Esophagus squamous epithelium (tissue), 4 donors: ENCODE measurements around the gene SPG11.

Experiments
- POLR2A ChIP-seq, 4 donors: fragments of 450-650 bp; IDR thresholded peaks; one replicate each; pipeline ENCODE4 v1.6.1; 2017; ENCODE audit warnings: antibody characterized with exemption in 4 of 4, mild to moderate bottlenecking in 4 of 4, moderate library complexity in 3 of 4
- TF ChIP-seq, protein P1 (sequence below), 6 experiments: fragments of 450-650 bp in 4 of 6; fragments of 200-600 bp in 2 of 6; sonication (generic) in 2 of 6; IDR thresholded peaks; one replicate each; pipeline ENCODE4 v1.5.1; 2016 to 2019; ENCODE audit warnings: antibody characterized with exemption in 6 of 6, mild to moderate bottlenecking in 4 of 6, moderate library complexity in 4 of 6

DNA sequence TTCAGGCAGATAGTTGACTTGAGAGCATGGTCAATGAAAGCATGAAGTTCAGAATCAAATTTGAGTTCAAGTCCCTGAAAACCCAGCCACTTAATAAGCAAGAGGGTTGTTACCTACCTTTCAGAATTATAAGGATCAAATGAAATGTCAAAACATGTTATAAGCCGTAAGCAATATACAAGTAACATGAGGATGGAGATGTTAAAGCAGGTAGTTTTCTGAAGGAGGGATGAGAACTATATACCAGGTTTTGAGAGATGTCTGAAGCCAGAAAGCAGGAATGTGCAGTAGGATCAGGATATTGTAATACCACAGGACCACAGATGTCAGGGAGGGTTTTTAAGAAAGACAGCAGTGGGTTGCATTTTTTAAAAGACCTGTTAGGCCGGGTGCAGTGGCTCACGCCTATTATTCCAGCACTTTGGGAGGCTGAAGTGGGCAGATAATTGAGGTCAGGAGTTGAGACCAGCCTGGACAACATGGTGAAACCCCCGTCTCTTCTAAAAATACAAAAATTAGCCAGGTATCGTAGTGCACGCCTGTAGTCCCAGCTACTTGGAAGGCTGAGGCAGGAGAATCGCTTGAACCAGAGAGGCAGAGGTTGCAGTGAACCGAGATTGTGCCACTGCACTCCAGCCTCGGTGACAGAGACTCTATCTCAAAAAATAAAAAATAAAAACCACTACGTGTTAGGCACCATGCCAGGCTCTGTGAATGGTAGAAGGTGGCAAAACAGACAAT lies 133.4 kb downstream of the SPG11 start:
- TF ChIP-seq, protein P1, sequence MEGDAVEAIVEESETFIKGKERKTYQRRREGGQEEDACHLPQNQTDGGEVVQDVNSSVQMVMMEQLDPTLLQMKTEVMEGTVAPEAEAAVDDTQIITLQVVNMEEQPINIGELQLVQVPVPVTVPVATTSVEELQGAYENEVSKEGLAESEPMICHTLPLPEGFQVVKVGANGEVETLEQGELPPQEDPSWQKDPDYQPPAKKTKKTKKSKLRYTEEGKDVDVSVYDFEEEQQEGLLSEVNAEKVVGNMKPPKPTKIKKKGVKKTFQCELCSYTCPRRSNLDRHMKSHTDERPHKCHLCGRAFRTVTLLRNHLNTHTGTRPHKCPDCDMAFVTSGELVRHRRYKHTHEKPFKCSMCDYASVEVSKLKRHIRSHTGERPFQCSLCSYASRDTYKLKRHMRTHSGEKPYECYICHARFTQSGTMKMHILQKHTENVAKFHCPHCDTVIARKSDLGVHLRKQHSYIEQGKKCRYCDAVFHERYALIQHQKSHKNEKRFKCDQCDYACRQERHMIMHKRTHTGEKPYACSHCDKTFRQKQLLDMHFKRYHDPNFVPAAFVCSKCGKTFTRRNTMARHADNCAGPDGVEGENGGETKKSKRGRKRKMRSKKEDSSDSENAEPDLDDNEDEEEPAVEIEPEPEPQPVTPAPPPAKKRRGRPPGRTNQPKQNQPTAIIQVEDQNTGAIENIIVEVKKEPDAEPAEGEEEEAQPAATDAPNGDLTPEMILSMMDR (IDR thresholded peaks at IDR 0.05), result no peak
- TF ChIP-seq POLR2A (IDR thresholded peaks at IDR 0.05), result no peak
